NCI-H2107 (cell line): ENCODE measurements around the gene NRN1L.

ENCODE experiments used
- DNase-seq: peaks from one replicate; lab custom pipeline; 2025; lab: John Stamatoyannopoulos, UW

Gene NRN1L

DNA sequence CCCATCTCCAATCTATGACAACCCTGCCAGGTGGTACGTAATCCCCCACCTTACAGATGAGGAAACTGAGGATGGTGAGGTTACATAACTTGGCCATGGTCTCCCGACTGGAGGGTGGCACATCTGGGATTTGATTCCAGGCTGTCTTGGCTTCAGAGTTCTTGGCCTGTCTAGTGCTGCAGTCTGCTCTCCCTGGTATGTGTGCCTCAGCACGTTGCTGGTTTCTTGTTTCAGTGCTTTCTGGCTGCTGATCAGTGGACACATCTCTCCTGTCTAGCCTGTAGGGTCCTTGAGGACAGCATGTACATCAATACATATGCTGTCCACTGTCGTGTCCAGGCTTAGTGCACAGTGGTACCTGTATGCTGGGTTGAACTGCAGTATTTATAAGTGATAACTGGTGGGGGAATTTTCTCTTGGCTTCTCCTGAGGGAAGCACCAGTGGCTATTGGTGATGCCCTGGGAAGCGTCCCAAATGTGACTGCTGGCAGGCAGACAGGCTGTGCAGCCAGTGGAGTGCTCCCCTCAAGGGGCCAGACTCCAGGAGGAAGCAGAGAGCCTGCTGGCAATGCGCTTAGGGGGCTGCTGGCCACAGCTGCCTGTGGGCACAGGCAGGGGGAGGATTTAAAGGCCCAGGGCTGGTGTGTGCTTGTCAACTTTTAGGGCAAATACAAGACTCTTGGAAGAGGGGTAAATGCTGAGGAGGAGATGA, 32.6 kb downstream of the NRN1L start:
- DNase-seq: no peak

DNA sequence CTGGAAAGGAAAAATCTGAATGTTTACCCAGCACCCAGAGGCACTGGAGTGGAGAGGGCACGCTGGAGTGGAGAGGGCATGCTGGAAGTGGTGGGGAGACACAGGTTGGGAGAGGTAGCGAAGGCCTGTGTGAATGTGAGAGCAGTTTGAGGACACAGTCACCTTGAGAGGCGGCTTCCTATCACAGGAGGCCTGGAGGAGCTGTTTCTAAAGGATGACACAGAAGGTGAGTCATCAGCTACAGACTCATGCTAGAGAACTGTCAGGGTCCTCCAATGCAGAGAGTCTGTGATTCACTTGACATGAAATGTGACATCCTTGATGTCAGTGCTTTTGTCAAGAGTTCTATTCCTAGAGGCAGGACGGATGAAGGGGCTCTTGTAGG, 33.2 kb downstream of the NRN1L start:
- DNase-seq: no peak

DNA sequence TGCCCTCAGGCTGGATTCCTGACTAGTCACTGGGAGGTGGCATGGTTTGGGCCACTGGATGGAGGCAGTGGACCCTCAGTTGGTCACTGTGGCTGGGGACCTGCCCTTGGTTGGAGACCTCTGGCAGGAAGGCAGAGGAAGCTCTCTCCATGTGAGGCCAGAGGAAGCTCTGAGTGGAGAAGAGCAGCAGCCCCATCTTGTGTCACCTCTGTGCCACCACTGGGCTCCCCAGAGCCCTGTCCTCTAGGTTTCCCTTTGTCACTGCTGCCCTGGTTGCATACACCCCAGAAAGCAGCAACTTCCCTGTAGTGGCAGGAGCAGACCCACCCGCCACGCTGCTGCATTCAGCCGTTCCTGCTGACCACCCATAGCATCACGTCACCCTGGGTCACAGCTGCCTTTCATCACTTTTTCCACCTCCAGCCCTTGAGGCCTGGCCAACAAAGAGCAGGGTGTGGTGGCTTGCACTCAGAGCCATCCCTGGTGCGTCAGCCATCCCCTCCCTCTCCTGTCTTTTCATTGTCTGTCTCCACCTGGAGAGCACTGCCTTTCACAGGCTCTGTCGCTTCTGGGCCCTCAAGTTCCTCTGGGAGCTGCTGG, 35.0 kb downstream of the NRN1L start:
- no peak for DNase-seq

GRCh38 chr16:67922221-67922620, 37.5 kb downstream of the NRN1L start:
- DNase-seq: no peak

- DNase-seq: peak; percentile 60
Observed at GRCh38 chr16:67922740-67923139, 38.1 kb downstream of the NRN1L start.

DNA sequence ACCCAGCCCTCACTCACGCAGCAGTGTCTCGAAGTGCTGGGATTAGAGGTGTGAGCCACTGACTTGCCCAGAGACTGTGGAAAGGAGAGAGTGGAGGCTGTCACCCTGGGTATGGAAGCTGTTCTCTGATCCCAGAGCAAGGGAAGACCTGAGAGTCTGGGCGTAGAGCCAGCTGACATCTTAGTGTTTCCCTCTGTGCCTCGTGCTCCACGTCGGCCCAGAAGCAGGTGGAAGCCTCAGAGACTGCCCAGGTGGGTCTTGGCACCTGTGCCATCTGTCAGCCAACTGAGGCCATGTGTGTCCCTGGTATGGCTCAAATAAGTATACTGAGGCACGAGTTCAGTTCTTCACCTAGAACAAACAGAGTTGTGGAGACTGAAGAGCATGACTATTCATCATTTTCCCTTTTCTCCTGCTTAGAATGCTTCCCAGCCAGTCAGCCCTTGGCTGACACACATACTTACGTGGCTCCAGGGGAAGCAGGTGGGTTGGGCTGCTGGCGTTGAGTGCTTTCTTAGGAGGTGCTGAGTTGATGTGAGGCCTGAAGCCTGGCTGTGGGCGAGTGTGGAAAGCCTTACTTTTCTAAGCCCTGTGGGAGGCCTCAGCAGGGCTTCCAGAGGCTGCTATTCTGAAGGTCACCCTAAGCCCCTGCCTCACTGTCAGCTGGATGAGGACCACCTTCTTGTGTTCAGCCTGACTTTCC, 38.9 kb downstream of the NRN1L start:
- peak; percentile 60 for DNase-seq

GRCh38 chr16:67924140-67924906, 39.6 kb downstream of the NRN1L start:
- no peak for DNase-seq

- peak; percentile 83 for DNase-seq
Observed at GRCh38 chr16:67926181-67926750, 41.6 kb downstream of the NRN1L start.

GRCh38 chr16:67927131-67927941, 42.7 kb downstream of the NRN1L start:
- DNase-seq: no peak

DNA sequence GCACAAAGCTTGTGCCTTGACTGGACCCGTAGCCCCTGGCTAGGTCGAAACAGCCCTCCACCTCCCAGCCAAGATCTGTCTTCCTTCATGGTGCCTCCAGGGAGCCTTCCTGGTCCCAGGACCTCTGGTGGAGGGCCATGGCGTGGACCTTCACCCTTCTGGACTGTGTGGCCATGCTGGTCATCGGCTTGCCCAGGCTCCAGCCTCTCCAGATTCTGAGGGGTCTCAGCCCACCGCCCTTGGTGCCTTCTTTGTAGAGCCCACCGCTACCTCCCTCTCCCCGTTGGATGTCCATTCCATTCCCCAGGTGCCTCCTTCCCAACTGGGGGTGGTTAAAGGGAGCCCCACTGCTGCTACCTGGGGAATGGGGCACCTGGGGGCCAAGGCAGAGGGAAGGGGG, 43.5 kb downstream of the NRN1L start:
- DNase-seq: no peak

DNA sequence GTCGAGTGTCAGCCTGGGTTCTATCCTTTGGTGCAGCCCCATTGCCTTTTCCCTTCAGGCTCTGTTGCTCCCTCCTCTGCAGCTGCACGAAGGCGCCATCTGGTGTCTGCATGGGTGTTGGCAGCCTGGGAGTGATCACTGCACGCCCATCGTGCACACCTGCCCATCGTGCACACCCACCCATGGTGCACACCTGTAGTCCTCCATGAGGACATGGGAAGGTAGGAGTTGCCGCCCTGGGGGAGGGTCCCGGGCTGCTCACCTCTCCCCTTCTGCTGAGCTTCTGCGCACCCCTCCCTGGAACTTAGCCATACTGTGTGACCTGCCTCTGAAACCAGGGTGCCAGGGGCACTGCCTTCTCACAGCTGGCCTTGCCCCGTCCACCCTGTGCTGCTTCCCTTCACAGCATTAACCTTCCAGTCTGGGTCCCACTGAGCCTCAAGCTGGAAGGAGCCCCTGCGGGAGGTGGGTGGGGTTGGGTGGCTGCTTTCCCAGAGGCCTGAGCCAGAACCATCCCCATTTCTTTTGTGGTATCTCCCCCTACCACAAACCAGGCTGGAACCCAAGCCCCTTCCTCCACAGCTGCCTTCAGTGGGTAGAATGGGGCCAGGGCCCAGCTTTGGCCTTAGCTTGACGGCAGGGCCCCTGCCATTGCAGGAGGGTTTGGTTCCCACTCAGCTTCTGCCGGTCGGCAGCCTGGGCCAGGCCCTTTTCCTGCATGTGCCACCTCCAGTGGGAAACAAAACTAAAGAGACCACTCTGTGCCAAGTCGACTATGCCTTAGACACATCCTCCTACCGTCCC, 44.1 kb downstream of the NRN1L start:
- DNase-seq: peak; percentile 70

- no peak for DNase-seq
Observed at GRCh38 chr16:67930191-67930590, 45.5 kb downstream of the NRN1L start.

- DNase-seq: no peak
Observed at GRCh38 chr16:67930678-67931211, 46.1 kb downstream of the NRN1L start.

- DNase-seq: no peak
Observed at GRCh38 chr16:67931712-67932461, 47.2 kb downstream of the NRN1L start, which contains the start of gene CTRL. Gene CTRL, minus strand, starts transcription at chr16:67931862. Its CDS starts 10 bp downstream, at chr16:67931852.

- DNase-seq: no peak
Observed at GRCh38 chr16:67932462-67932840, 47.8 kb downstream of the NRN1L start.

DNA sequence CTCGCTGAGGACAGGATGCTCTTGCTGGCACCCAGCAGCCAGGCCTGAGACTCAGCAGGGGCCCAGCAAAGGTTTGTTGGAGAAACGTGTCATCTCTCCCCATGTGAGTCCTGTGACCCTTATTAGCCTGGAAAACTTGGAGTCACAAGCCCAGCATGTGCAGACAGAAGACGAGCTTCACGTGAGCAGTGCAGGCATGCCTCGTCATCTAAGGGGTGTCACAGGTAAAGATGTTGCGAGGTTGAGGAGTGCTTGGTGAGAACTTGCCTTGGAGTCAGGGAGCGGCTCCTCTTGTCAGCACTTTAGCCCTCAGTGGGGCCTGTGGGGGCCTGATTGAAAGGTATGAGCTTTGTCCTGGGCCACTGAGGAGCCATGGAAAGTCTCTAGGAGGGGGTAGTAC, 49.1 kb downstream of the NRN1L start:
- no peak for DNase-seq

- no peak for DNase-seq
Observed at GRCh38 chr16:67934306-67935100, 49.8 kb downstream of the NRN1L start.

- no peak for DNase-seq
Observed at GRCh38 chr16:67935101-67935401, 50.4 kb downstream of the NRN1L start.
